Measurements from ENCODE around the gene SV2C. TPM values are rescaled to one million over a fixed set of nuclear protein-coding genes. Genes with fewer than 3 reads are reported as not detected.

SV2C gene
- total and polyA plus RNA-seq, 8 donors: 0.13 to 30.8 (median 1.4) TPM; not detected in 2

DNA sequence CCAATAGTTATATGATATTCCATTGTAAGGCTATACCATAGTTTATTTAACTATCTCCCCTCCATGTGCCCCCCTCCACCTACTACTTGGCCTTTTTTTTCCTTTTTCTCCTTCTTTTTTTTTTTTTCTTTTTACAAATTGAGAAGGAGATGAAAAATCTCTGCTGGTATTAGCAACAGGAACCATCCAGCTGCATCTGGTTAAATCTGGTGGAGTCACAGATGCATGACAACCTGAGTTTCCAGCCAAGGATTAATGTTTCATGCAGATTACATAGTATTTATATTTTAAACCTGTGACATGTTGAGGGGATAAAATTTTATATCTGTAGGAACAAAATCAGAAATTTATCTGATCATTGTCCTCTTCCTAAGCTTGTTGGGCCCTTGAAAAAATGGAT is 191.4 kb downstream of the SV2C start:
- intact Hi-C loops (cut with DNase I; ENCODE audit: low total_unique reads): no loop called here
- H3K27me3 ChIP-seq: no peaks in the 10 kb centered on the region
- TF ChIP-seq POLR2A (IDR thresholded peaks at IDR 0.05) (no peak), EP300 (IDR thresholded peaks at IDR 0.05) (no peak), POLR2AphosphoS5 (IDR thresholded peaks at IDR 0.05) (no peak)
- TF ChIP-seq, protein P1, sequence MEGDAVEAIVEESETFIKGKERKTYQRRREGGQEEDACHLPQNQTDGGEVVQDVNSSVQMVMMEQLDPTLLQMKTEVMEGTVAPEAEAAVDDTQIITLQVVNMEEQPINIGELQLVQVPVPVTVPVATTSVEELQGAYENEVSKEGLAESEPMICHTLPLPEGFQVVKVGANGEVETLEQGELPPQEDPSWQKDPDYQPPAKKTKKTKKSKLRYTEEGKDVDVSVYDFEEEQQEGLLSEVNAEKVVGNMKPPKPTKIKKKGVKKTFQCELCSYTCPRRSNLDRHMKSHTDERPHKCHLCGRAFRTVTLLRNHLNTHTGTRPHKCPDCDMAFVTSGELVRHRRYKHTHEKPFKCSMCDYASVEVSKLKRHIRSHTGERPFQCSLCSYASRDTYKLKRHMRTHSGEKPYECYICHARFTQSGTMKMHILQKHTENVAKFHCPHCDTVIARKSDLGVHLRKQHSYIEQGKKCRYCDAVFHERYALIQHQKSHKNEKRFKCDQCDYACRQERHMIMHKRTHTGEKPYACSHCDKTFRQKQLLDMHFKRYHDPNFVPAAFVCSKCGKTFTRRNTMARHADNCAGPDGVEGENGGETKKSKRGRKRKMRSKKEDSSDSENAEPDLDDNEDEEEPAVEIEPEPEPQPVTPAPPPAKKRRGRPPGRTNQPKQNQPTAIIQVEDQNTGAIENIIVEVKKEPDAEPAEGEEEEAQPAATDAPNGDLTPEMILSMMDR (IDR thresholded peaks at IDR 0.05): no peak
- H3K36me3 ChIP-seq: no peaks in the 10 kb centered on the region
- no peaks in the 10 kb centered on the region for H3K9me3 ChIP-seq
- no peak for DNase-seq
- H3K4me3 ChIP-seq: no peak overlapping the region
- H3K4me1 ChIP-seq: no peaks in the 10 kb centered on the region
- no peak overlapping the region for H3K27ac ChIP-seq

DNA sequence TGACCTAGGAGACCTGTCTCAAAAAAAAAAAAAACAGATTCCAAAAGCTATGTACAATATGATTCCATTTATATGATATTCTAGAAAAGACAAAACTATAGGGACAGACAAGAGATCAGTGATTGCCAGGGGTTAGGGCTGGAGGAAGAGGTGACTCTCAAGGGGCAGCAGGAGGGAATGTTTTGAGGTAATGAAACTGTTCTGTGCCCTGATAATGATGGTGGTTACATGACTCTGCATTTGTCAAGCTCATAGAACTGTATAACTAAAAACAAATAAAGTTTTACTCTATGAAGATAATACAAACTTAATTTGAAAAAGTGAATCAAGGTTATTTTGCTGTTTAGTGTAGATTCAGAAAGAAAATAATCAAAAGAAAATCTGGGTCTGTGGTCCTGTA is 194.6 kb downstream of the SV2C start:
- H3K27me3 ChIP-seq: no peaks in the 10 kb centered on the region
- no peak overlapping the region for H3K4me3 ChIP-seq
- no peak overlapping the region for H3K27ac ChIP-seq
- intact Hi-C loops (cut with DNase I; ENCODE audit: low total_unique reads): no loop called here
- TF ChIP-seq, protein P1 (IDR thresholded peaks at IDR 0.05): no peak
- no peak for TF ChIP-seq POLR2AphosphoS5 (IDR thresholded peaks at IDR 0.05)
- no peak for DNase-seq
- H3K4me1 ChIP-seq: peaks cover 0 to under 1% (median 0%) of the 10 kb centered on the region in 4 donors
- no peaks in the 10 kb centered on the region for H3K9me3 ChIP-seq
- H3K36me3 ChIP-seq: no peaks in the 10 kb centered on the region

DNA sequence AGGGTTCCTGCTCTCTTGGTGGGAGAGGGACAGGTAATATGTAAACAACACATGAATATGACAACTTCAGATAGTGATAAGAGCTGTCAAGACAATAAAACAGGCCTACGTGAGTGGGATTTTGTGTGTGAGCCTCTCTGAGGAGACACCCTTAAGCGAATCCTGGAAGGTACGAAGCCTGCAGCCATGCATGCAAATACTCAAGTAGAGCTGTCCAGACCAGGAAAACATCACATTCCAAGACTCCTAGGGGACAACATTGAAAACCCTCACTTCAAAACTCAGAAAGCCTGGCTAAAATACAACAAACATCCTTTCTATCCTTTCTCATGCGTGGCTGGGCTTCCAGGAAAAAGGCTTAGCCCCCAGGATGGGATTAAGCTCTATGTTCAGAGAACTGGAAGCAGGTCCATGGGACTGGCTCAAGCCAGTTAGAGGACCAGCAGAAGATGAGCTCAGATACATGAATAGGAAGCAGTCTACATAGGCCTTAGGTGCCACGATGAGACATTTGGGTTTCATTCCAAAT is 195.1 kb downstream of the SV2C start:
- Histone ChIP-seq H3K27me3 (no peaks in the 10 kb centered on the region), H3K4me1 (peaks cover 0 to 5% (median 0%) of the 10 kb centered on the region in 4 donors), H3K36me3 (no peaks in the 10 kb centered on the region), H3K4me3 (no peak overlapping the region), H3K9me3 (no peaks in the 10 kb centered on the region), H3K27ac (no peak overlapping the region)
- TF ChIP-seq POLR2AphosphoS5 (IDR thresholded peaks at IDR 0.05): no peak
- no peak for TF ChIP-seq EP300 (IDR thresholded peaks at IDR 0.05)
- TF ChIP-seq POLR2A (IDR thresholded peaks at IDR 0.05): no peak
- TF ChIP-seq, protein P1 (IDR thresholded peaks at IDR 0.05): no peak
- DNase-seq: no peak
- intact Hi-C loops (cut with DNase I; ENCODE audit: low total_unique reads): no loop called here
- 78 to 90% (median 88%) methylated on average over 5 of the region's 5 CpGs for WGBS, 5 donors

DNA sequence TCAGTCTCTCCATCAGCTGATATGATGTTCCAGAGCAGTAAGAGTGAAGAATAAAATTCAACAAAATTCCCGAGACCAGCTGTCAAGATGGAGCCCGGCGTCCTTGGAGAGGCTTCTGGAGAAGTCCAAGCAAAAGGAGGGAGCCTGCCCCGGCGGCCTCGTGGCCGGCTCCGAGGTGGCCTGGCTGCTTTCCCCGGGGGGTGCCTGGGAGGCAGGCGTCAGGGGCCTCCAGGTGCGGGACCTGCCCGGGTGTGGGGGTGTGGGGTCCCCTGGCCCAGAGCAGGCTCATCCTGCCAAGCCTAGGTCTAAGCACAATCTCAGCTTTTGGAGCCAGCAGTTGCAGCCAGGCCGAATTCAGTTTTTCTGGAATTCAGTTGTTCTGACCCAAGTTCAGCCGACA is 197.3 kb downstream of the SV2C start:
- no peaks in the 10 kb centered on the region for H3K9me3 ChIP-seq
- H3K27me3 ChIP-seq: no peaks in the 10 kb centered on the region
- no peak for DNase-seq
- H3K4me3 ChIP-seq: no peak overlapping the region
- WGBS, 5 donors: 89 to 96% (median 94%) methylated on average over 9 to 14 of the region's 14 CpGs
- H3K36me3 ChIP-seq: no peaks in the 10 kb centered on the region
- H3K27ac ChIP-seq: no peak overlapping the region
- peaks cover 0 to 5% (median 0%) of the 10 kb centered on the region in 4 donors for H3K4me1 ChIP-seq
- TF ChIP-seq, protein P1 (IDR thresholded peaks at IDR 0.05): no peak
- no peak for TF ChIP-seq EP300 (IDR thresholded peaks at IDR 0.05)
- intact Hi-C loops (cut with DNase I; ENCODE audit: low total_unique reads): no loop called here
